H1 (cell line): ENCODE measurements around the gene OPCML. TPM values are rescaled to one million over a fixed set of nuclear protein-coding genes. Genes with fewer than 3 reads are reported as not detected.

Source experiments
- FOSL1 ChIP-seq: IDR thresholded peaks from 2 replicates; pipeline ENCODE4 v1.6.1; 2011; ENCODE audit warnings: mild to moderate bottlenecking, low read depth, low read length, moderate library complexity; ENCODE audit not compliant: insufficient read depth
- MAX ChIP-seq: IDR thresholded peaks from 2 replicates; pipeline ENCODE4 v1.6.1; 2012; ENCODE audit warnings: inconsistent platforms
- RAD21 ChIP-seq, 2 experiments: IDR thresholded peaks in 1 of 2; conservative IDR thresholded peaks in 1 of 2; 2 replicates each; pipeline ENCODE4 v1.6.1; 2011; ENCODE audit warnings: low read depth in 2 of 2, low read length in 2 of 2, improper control_type of control experiment in 1 of 2, inconsistent platforms in 1 of 2, mild to moderate bottlenecking in 1 of 2, moderate library complexity in 1 of 2
- RBBP5 ChIP-seq: IDR thresholded peaks from 2 replicates; pipeline ENCODE4 v1.7.1; 2012; ENCODE audit warnings: low read depth, mild to moderate bottlenecking, inconsistent platforms, low read length, moderate library complexity, borderline replicate concordance
- SRF ChIP-seq: IDR thresholded peaks from 2 replicates; pipeline ENCODE4 v1.6.1; 2011; ENCODE audit warnings: mild to moderate bottlenecking, low read depth, low read length, moderate library complexity
- polyA plus RNA-seq, 7 experiments: library from polyadenylated mRNA; depleted of rRNA in 3 of 7; stranded (reverse) in 5 of 7; unstranded in 2 of 7; fragments of >200 nt in 5 of 7; fragments of 200-250 nt in 2 of 7; gene quantifications; 1 replicate in 5 of 7; 2 replicates in 1 of 7; 4 replicates in 1 of 7; pipeline versions ENCODE4 v1.2.1 to v1.2.3, GENCODE V29; 2011 to 2013; ENCODE audit warnings: missing spikeins in 2 of 7, mixed read lengths in 2 of 7
- total RNA-seq: library from RNA; stranded (reverse); fragmentation: NEBNext Ultra II Directional; extraction: Animal tissue kit (Norgen Biotek cat#: 25700); gene quantifications from 2 replicates; pipeline ENCODE4 v1.2.1, GENCODE V29; 2021
- TF ChIP-seq, protein P1 (sequence below): fragments of 300-600 bp; sonication (generic); IDR thresholded peaks from 2 replicates; pipeline ENCODE4 v1.7.1; 2012; ENCODE audit warnings: low read length, moderate library complexity, mild to moderate bottlenecking, inconsistent platforms; ENCODE audit not compliant: insufficient replicate concordance
- TF ChIP-seq, protein P2 (sequence below): IDR thresholded peaks from 2 replicates; pipeline ENCODE4 v1.6.1; 2011; ENCODE audit warnings: low read length, improper control_type of control experiment

The OPCML gene
- total and polyA plus RNA-seq, 2 of the 8 experiments (the other 6 are each of a cell fraction or from before 2014, with no cell fraction given), result 2.3 to 3.1 TPM

GRCh38 chr11:132913295-132913694, 619.0 kb downstream of the OPCML start (continued):
- TF ChIP-seq, protein P1, sequence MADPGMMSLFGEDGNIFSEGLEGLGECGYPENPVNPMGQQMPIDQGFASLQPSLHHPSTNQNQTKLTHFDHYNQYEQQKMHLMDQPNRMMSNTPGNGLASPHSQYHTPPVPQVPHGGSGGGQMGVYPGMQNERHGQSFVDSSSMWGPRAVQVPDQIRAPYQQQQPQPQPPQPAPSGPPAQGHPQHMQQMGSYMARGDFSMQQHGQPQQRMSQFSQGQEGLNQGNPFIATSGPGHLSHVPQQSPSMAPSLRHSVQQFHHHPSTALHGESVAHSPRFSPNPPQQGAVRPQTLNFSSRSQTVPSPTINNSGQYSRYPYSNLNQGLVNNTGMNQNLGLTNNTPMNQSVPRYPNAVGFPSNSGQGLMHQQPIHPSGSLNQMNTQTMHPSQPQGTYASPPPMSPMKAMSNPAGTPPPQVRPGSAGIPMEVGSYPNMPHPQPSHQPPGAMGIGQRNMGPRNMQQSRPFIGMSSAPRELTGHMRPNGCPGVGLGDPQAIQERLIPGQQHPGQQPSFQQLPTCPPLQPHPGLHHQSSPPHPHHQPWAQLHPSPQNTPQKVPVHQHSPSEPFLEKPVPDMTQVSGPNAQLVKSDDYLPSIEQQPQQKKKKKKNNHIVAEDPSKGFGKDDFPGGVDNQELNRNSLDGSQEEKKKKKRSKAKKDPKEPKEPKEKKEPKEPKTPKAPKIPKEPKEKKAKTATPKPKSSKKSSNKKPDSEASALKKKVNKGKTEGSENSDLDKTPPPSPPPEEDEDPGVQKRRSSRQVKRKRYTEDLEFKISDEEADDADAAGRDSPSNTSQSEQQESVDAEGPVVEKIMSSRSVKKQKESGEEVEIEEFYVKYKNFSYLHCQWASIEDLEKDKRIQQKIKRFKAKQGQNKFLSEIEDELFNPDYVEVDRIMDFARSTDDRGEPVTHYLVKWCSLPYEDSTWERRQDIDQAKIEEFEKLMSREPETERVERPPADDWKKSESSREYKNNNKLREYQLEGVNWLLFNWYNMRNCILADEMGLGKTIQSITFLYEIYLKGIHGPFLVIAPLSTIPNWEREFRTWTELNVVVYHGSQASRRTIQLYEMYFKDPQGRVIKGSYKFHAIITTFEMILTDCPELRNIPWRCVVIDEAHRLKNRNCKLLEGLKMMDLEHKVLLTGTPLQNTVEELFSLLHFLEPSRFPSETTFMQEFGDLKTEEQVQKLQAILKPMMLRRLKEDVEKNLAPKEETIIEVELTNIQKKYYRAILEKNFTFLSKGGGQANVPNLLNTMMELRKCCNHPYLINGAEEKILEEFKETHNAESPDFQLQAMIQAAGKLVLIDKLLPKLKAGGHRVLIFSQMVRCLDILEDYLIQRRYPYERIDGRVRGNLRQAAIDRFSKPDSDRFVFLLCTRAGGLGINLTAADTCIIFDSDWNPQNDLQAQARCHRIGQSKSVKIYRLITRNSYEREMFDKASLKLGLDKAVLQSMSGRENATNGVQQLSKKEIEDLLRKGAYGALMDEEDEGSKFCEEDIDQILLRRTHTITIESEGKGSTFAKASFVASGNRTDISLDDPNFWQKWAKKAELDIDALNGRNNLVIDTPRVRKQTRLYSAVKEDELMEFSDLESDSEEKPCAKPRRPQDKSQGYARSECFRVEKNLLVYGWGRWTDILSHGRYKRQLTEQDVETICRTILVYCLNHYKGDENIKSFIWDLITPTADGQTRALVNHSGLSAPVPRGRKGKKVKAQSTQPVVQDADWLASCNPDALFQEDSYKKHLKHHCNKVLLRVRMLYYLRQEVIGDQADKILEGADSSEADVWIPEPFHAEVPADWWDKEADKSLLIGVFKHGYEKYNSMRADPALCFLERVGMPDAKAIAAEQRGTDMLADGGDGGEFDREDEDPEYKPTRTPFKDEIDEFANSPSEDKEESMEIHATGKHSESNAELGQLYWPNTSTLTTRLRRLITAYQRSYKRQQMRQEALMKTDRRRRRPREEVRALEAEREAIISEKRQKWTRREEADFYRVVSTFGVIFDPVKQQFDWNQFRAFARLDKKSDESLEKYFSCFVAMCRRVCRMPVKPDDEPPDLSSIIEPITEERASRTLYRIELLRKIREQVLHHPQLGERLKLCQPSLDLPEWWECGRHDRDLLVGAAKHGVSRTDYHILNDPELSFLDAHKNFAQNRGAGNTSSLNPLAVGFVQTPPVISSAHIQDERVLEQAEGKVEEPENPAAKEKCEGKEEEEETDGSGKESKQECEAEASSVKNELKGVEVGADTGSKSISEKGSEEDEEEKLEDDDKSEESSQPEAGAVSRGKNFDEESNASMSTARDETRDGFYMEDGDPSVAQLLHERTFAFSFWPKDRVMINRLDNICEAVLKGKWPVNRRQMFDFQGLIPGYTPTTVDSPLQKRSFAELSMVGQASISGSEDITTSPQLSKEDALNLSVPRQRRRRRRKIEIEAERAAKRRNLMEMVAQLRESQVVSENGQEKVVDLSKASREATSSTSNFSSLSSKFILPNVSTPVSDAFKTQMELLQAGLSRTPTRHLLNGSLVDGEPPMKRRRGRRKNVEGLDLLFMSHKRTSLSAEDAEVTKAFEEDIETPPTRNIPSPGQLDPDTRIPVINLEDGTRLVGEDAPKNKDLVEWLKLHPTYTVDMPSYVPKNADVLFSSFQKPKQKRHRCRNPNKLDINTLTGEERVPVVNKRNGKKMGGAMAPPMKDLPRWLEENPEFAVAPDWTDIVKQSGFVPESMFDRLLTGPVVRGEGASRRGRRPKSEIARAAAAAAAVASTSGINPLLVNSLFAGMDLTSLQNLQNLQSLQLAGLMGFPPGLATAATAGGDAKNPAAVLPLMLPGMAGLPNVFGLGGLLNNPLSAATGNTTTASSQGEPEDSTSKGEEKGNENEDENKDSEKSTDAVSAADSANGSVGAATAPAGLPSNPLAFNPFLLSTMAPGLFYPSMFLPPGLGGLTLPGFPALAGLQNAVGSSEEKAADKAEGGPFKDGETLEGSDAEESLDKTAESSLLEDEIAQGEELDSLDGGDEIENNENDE, result no peak
- TF ChIP-seq MAX, result no peak
- no peak for TF ChIP-seq FOSL1
- TF ChIP-seq RBBP5, result no peak
- no peak for TF ChIP-seq SRF
- no peak for TF ChIP-seq RAD21 (IDR thresholded peaks at IDR 0.05 in 1 of 2, conservative IDR thresholded peaks at IDR 0.05 in 1 of 2; ENCODE audit: low read depth in 2 of 2, low read length in 2 of 2)
- TF ChIP-seq, protein P2, sequence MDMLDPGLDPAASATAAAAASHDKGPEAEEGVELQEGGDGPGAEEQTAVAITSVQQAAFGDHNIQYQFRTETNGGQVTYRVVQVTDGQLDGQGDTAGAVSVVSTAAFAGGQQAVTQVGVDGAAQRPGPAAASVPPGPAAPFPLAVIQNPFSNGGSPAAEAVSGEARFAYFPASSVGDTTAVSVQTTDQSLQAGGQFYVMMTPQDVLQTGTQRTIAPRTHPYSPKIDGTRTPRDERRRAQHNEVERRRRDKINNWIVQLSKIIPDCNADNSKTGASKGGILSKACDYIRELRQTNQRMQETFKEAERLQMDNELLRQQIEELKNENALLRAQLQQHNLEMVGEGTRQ, result no peak
